Stimulated activated naive B cell treated with anti-CD40 and anti-IgM and Interleukin-4, amounts not matched to agents 10 μg/mL and 1 μg/mL and 100 μg/mL, for 72 hours (primary cell): ENCODE measurements around the gene USP9X.
A peak's percentile ranks its signal among the peaks of the same experiment; 100 is the strongest.
"Not testable (repeated sequence)": the region's sequence is repeated elsewhere in the genome, so short reads cannot be mapped to it uniquely, and the experiment has no call there.

Experiments used
- ATAC-seq, 2 donors: fragments of 150-1000 bp; cut with Tn5 transposase; replicated peaks; 2 replicates each; pipeline ENCODE4 v1.10.0; 2021; ENCODE audit warnings: moderate library complexity in 1 of 2
- DNase-seq: peaks from one replicate; pipeline ENCODE4 v3.0.0; 2021
- H3K27ac Mint-ChIP-seq: one replicate; pipeline ENCODE4 v1.8.0; 2022; ENCODE audit warnings: mild to moderate bottlenecking, mixed read lengths
- H3K27me3 Mint-ChIP-seq, 2 donors: one replicate each; pipeline ENCODE4 v1.8.0; 2022; ENCODE audit warnings: mixed read lengths in 2 of 2
- H3K36me3 Mint-ChIP-seq, 2 donors: one replicate each; pipeline ENCODE4 v1.8.0; 2022; ENCODE audit warnings: mixed read lengths in 2 of 2, mild to moderate bottlenecking in 1 of 2
- H3K4me1 Mint-ChIP-seq, 2 donors: one replicate each; pipeline ENCODE4 v1.8.0; 2022; ENCODE audit warnings: mixed read lengths in 2 of 2, mild to moderate bottlenecking in 1 of 2
- H3K4me3 Mint-ChIP-seq, 2 donors: one replicate each; pipeline ENCODE4 v1.8.0; 2022; ENCODE audit warnings: mild to moderate bottlenecking in 2 of 2, mixed read lengths in 2 of 2, moderate library complexity in 1 of 2
- H3K9me3 Mint-ChIP-seq, 2 donors: one replicate each; pipeline ENCODE4 v1.8.0; 2022; ENCODE audit warnings: mixed read lengths in 2 of 2, mild to moderate bottlenecking in 1 of 2

USP9X gene

DNA sequence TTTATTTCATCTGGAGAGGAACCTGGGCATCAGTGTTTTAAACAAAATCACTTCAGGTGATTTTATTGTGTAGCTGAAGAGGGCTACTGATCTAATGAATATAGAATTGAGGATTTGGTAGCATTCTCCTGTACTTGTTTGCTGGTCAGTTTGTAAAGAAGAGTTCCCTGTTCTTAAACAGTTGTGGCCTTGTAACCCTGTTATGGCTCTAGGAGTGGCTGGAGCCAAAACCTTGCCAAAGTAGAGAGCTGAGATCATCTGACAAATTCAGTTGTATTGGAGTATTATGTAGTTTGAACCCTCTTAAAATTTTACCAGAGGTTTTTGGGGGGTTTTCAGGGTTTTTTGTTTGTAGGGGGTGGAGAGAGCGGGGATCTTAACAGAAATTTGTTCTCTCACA lies 36.5 kb downstream of the USP9X start:
- no peaks in the 10 kb centered on the region for H3K9me3 Mint-ChIP-seq
- H3K36me3 Mint-ChIP-seq: peaks cover 10 to 40% of the 10 kb centered on the region in 2 donors
- peaks cover 33 to 56% of the 10 kb centered on the region in 2 donors for H3K4me1 Mint-ChIP-seq
- no peaks in the 10 kb centered on the region for H3K27me3 Mint-ChIP-seq
- H3K4me3 Mint-ChIP-seq: no peak overlapping the region
- H3K27ac Mint-ChIP-seq: peak overlapping the region; percentile 47
- ATAC-seq (no peak), DNase-seq (no peak)

DNA sequence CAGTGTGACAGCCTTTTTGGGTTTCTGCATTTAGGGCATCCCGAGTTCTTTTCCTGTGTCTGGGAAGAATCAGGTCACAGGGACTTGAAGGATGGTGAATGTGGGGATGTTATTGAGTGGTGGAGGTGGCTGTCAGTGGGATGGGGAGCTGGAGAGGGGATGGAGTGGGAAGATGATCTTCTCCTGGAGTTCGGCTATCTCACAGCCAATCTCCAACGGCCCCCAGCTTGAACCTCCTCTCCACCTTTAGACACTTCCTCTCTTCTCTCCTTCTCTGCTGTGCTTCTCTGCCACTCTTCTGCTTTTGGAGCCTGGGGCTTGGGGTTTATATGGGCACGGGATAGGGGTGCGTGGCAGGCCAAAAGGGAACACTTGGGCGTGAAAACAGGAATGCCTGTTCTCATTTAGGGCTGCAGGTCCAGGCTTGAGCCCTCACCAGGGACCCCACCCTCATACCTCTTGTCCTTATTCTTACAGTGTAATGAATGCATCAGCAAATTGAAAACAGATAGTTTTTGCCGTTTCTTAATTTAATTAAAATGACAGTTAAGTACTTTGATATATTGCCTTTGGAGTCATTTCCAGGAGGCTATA lies 37.5 kb downstream of the USP9X start:
- H3K27me3 Mint-ChIP-seq: no peaks in the 10 kb centered on the region
- H3K4me1 Mint-ChIP-seq: peaks cover 30 to 54% of the 10 kb centered on the region in 2 donors
- H3K9me3 Mint-ChIP-seq: no peaks in the 10 kb centered on the region
- H3K27ac Mint-ChIP-seq: peak overlapping the region; percentile 31
- H3K36me3 Mint-ChIP-seq: peaks cover 10 to 40% of the 10 kb centered on the region in 2 donors
- H3K4me3 Mint-ChIP-seq: no peak overlapping the region
- no peak for DNase-seq
- ATAC-seq: no peak

DNA sequence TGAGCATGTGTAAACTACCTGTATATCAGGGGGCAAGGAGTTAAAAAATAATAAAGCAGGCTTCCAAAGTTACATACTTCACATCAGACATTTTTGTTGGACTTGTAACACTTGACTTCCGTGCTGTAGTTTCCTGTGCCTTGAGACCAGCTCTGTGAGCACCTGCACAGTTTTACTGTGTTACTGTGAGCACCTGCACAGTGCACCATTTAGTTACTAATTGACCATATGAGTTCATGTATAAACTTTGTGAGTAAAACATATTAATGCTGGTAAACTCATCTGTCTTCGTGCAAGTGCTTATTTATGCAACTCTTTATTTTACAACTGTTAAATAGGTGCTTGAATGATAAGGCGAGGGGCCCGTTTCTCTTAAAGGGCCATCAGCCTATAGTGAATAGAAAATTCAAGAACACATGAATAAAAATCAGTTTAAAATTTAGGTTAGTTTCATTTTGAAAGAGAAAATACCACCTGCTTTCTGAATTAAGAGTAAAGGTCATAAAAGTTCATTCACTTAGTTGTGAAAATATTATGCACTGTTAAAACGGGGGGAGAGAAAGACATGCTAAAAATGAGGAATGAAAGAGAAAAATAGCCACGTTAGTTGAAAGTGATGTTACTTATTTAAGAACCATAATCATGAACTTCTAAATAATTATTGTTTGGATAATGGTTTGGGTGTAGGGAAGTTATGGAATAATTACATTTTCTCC lies 42.4 kb downstream of the USP9X start:
- Mint-ChIP-seq H3K4me3 (peak overlapping the region in 1 of 2 donors; percentile 54), H3K36me3 (peaks cover 6 to 45% of the 10 kb centered on the region in 2 donors), H3K27me3 (no peaks in the 10 kb centered on the region), H3K4me1 (peaks cover 10 to 25% of the 10 kb centered on the region in 2 donors), H3K27ac (no peak overlapping the region), H3K9me3 (no peaks in the 10 kb centered on the region)
- DNase-seq (no peak), ATAC-seq (peak in 1 of 2 donors; percentile 50)

DNA sequence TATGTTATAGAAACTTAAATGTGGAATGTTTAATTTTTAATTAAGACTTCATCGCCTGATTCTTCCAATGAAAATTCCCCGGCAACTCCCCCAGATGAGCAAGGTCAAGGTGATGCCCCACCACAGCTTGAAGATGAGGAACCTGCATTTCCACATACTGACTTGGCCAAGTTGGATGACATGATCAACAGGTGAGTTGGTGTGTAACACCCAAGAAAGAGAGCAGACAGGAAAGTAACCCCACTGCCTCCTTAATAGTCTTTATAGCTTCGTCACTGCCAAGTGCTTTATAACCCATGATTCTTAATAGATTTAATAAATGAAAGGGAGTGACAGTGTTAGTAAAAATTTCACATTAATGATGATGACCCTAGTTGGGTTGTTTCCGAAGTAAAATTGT lies 43.7 kb downstream of the USP9X start:
- peaks cover 8 to 17% of the 10 kb centered on the region in 2 donors for H3K4me1 Mint-ChIP-seq
- H3K27ac Mint-ChIP-seq: no peak overlapping the region
- ATAC-seq (no peak), DNase-seq (no peak)
- H3K36me3 Mint-ChIP-seq: peaks cover 6 to 40% of the 10 kb centered on the region in 2 donors
- H3K27me3 Mint-ChIP-seq: no peaks in the 10 kb centered on the region
- no peak overlapping the region for H3K4me3 Mint-ChIP-seq
- H3K9me3 Mint-ChIP-seq: no peaks in the 10 kb centered on the region

DNA sequence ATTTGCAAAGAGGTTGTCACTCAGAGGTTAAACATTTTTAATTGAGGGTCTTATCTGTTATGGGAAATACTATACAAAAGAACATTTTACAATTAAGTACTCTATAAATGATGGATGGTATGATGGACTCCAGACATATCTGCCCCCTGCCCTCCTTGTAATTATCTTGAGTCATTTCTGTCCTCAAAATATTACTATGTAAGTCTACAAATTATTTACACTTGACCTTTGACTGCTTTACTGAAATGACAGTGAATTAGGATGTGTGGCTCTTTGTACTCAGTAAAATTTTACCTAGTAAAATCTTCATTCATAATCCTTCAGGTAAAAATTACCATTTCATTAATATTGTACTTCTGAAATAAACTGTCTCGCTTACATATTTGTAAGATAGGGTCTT lies 46.5 kb downstream of the USP9X start:
- DNase-seq (no peak), ATAC-seq (peak; percentile 73 to 91)
- Mint-ChIP-seq H3K27me3 (no peaks in the 10 kb centered on the region), H3K9me3 (no peaks in the 10 kb centered on the region), H3K27ac (no peak overlapping the region), H3K4me3 (no peak overlapping the region), H3K4me1 (peaks cover 2 to 5% of the 10 kb centered on the region in 2 donors), H3K36me3 (peaks cover 7 to 40% of the 10 kb centered on the region in 2 donors)

DNA sequence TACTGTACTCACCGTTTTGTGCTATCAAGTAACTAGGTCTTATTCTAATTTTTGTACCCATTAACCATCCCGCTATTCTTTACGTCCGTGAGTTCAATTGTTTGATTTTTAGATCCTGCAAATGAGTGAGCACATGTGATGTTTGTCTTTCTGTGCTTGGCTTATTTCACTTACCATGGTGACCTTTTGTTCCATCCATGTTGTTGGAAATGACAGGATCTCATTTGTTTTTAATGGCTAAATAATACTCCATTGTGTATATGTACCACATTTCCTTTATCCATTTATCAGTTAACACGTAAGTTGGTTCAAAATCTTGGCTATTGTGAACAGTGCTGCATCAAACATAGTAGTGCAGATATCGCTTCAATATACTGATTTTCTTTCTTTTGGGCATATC lies 48.3 kb downstream of the USP9X start:
- DNase-seq (no peak), ATAC-seq (no peak)
- no peak overlapping the region for H3K4me3 Mint-ChIP-seq
- peaks cover 7 to 47% of the 10 kb centered on the region in 2 donors for H3K36me3 Mint-ChIP-seq
- H3K27me3 Mint-ChIP-seq: no peaks in the 10 kb centered on the region
- no peak overlapping the region for H3K27ac Mint-ChIP-seq
- peaks cover 0 to 2% of the 10 kb centered on the region in 2 donors for H3K4me1 Mint-ChIP-seq
- no peaks in the 10 kb centered on the region for H3K9me3 Mint-ChIP-seq

DNA sequence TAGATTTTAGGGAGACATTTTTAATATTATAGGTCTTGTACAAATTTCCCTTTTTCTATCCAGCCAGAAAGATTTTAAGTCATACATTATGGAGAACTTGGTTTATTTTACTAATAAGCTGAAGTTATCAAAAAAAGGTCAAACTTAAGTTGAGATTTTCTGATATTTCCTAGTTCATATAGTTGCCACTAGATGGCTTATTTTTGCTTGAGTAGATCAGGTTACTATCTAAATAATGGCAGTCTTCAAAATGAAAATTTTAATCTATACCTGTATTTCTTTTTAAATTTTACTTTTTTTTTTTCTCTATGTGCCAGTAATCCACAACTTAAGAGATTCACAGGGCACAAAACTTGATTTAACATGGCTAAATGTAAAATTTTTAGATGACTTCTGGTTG lies 52.3 kb downstream of the USP9X start:
- Mint-ChIP-seq H3K4me3 (no peak overlapping the region), H3K4me1 (no peaks in the 10 kb centered on the region), H3K9me3 (no peaks in the 10 kb centered on the region), H3K36me3 (peaks cover 6 to 42% of the 10 kb centered on the region in 2 donors), H3K27me3 (no peaks in the 10 kb centered on the region), H3K27ac (no peak overlapping the region)
- ATAC-seq (no peak), DNase-seq (no peak)

DNA sequence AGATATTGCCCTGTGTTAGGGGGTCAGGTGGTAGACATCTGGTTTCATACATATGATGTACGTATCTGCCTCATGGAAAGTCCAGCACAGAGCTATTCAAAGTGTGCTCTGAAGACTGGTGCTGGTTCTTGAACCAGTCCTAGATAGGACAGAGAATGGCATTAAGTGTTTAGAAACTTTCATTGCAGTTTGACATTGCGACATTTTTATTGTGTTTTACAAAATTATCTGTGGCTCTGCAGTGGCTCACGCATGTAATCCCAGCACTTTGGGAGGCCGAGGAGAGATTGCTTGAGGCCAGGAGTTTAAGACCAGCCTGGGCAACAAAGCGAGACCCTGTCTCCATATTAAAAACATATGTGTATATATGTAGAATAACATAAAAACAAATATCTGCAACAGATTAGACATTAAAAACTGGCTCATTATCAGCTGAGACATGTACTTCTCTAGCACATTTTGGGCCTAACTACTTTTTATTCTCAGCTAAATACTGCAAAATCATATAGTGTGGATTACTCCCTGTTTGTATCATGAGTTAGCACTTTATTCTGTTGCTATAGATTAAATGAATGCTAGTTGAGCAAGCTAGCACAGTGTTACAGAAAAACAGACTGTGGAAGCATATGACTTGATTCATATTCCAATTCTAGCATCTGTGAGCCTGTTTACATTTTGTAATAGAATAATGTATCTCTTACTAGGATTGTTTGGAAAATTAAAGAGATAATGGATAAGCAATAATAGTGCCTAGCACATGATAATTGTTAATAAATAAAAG lies 57.1 kb downstream of the USP9X start:
- Mint-ChIP-seq H3K27me3 (no peaks in the 10 kb centered on the region), H3K9me3 (no peaks in the 10 kb centered on the region), H3K36me3 (peaks cover 0 to 27% of the 10 kb centered on the region in 2 donors), H3K4me1 (peaks cover 0 to 2% of the 10 kb centered on the region in 2 donors), H3K27ac (no peak overlapping the region), H3K4me3 (no peak overlapping the region)
- no peak for ATAC-seq
- DNase-seq: no peak

DNA sequence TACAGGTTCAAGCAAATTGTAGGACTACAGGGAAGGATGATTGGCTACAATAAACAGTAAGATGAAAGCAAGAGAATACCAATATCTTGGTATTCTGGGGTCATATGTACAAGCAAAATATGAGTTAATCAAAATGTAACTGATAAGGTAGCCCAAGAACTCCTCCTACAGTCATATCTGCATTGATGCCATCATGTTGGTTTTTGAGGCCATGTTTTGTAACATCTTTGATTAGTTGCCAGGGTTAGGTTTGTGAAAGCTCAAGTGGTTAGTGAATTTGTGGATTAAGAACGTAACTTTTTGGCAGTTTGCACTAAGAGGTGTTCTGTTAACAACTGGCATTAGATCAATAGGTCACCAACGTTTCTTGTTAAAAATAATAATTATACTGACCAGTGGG lies 59.6 kb downstream of the USP9X start:
- Mint-ChIP-seq H3K36me3 (peaks cover 2 to 38% of the 10 kb centered on the region in 2 donors), H3K4me1 (peaks cover 0 to 2% of the 10 kb centered on the region in 2 donors), H3K4me3 (no peak overlapping the region), H3K27me3 (no peaks in the 10 kb centered on the region), H3K27ac (no peak overlapping the region), H3K9me3 (no peaks in the 10 kb centered on the region)
- ATAC-seq (no peak), DNase-seq (no peak)

DNA sequence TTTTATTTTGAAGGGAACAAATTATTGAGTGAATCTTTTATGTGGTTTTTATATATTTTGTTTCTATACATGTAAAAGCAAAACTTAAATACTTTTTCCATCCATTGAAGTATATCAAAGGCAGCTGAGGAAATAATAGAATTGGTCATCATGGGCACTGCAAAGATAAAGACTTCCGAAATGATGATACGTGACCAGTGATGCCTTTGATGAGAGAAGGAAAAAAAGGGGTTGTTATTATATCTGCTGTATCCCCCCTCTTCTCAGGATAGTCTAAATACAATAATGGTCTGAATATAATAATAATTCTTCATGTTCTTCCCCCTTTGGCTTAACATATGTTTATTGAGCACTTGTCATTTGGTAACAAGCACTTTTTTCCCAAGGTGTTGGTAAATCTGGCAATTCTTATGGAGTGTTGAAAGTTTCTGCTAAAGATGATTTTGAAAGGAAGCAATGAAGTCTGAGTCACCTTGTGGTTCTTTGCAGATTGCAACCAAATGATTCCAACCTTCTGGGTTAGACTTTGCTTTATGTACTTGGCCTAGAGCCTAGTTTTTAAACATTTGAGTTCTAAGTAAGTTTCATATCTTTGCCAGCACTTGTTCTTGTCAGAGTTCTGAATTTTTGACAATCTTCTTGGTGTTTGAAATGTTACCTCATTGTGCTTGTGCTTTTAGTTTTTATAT lies 60.8 kb downstream of the USP9X start:
- Mint-ChIP-seq H3K9me3 (no peaks in the 10 kb centered on the region), H3K4me1 (peaks cover 0 to 2% of the 10 kb centered on the region in 2 donors), H3K27ac (no peak overlapping the region), H3K4me3 (no peak overlapping the region), H3K36me3 (peaks cover 2 to 43% of the 10 kb centered on the region in 2 donors), H3K27me3 (no peaks in the 10 kb centered on the region)
- ATAC-seq (no peak), DNase-seq (no peak)

DNA sequence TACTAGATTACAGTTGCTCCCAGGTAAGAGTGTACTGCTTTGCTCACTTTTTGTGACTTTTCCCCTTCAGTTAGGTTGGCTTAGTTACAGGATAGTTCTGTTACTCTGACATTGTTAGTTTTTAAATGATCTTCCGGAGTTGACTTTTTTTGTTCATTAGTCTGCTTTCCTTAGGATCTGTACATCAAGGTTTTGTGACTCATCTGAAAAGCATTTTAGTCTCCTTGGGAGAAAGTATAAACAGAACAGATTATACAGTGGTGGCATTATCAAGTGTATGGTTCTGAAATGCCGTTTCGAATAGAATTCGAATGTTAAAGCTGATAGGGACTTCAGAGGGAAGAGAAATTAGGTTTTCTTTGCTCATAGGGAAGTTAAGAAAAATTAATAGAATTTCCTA lies 63.3 kb downstream of the USP9X start:
- H3K27ac Mint-ChIP-seq: peak overlapping the region; percentile 17

DNA sequence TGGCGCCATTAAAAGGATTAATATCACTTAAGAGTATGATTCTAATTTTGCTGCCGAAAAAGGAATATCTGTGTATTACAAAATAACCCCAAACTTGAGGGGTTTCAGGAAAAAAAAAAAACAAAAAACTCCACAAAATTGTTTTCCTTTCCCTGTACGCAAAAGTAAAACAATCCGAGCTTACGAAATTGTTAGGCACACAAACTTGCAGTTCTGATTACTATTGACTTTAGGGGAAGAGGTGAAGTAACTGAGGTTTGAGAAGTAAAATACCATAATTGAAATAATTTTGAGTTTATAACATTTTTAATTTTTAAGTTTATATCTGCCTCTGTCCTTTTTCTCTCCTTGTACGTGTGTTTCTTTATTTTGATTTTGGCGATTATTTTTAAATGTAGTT lies 64.8 kb downstream of the USP9X start:
- ATAC-seq (no peak), DNase-seq (no peak)
- Mint-ChIP-seq H3K27me3 (no peaks in the 10 kb centered on the region), H3K4me1 (peaks cover 0 to 2% of the 10 kb centered on the region in 2 donors), H3K27ac (no peak overlapping the region), H3K4me3 (no peak overlapping the region), H3K36me3 (peaks cover 4 to 48% of the 10 kb centered on the region in 2 donors), H3K9me3 (no peaks in the 10 kb centered on the region)

More for the DNA sequence above, 63.3 kb downstream of the USP9X start:
- Mint-ChIP-seq H3K4me1 (peaks cover 0 to 2% of the 10 kb centered on the region in 2 donors), H3K4me3 (no peak overlapping the region), H3K9me3 (no peaks in the 10 kb centered on the region), H3K27me3 (no peaks in the 10 kb centered on the region), H3K36me3 (peaks cover 2 to 43% of the 10 kb centered on the region in 2 donors)
- ATAC-seq (no peak), DNase-seq (no peak)

DNA sequence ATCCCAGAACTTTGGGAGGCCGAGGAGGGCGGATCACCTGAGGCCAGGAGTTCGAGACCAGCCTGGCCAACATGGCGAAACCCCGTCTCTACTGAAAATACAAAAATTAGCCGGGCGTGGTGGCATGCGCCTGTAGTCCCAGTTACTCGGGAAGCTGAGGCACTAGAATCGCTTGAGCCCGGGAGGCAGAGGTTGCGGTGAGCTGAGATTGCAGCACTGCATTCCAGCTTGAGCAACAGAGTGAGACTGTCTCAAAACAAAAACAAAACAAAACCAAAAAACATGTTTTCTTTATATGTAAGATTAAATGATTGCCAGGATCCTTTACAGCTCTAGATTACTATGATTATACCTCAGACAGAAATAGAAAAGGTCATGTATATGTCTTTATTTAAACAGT lies 66.5 kb downstream of the USP9X start:
- ATAC-seq, DNase-seq, H3K27me3 Mint-ChIP-seq, H3K9me3 Mint-ChIP-seq, H3K27ac Mint-ChIP-seq, H3K4me3 Mint-ChIP-seq, H3K4me1 Mint-ChIP-seq: not testable (repeated sequence)
- peaks cover 4 to 46% of the 10 kb centered on the region in 2 donors for H3K36me3 Mint-ChIP-seq

DNA sequence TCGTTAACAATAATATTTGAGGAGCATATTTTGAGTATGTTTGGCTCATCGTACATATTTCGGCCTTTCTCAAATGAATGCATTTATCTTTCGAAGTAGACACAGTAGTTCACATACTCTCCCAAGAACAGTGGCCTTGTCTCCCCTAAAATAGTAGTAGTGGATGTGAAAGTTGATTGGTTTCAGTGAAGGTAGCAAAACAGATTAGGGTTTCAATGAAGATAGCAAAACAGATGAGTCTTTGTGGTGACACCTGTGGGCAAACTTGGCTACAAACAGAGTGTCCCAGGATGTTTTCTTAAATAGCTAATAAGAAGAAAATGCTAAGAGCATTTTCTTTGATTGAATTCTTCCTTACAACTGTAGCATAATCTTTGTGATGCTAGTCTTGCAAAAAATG lies 67.0 kb downstream of the USP9X start:
- DNase-seq: no peak
- ATAC-seq: no peak
- peaks cover 4 to 44% of the 10 kb centered on the region in 2 donors for H3K36me3 Mint-ChIP-seq
- H3K4me3 Mint-ChIP-seq: no peak overlapping the region
- no peaks in the 10 kb centered on the region for H3K9me3 Mint-ChIP-seq
- no peaks in the 10 kb centered on the region for H3K27me3 Mint-ChIP-seq
- H3K4me1 Mint-ChIP-seq: no peaks in the 10 kb centered on the region
- no peak overlapping the region for H3K27ac Mint-ChIP-seq
